ENCODE measurements around the gene SYVN1. TPM values are rescaled to one million over a fixed set of nuclear protein-coding genes. Genes with fewer than 3 reads are reported as not detected.

The SYVN1 gene
- total RNA-seq, 1 donor from 2014 or later, result 57.1 TPM

- H3K36me3 Mint-ChIP-seq (ENCODE audit: unreplicated experiment), result no peaks in the 10 kb centered on the region
- H3K4me1 Mint-ChIP-seq (ENCODE audit: unreplicated experiment), result peaks cover 28% of the 10 kb centered on the region
- no peaks in the 10 kb centered on the region for H3K27me3 Mint-ChIP-seq (ENCODE audit: unreplicated experiment)
- H3K4me3 Mint-ChIP-seq (ENCODE audit: unreplicated experiment), result peak overlapping the region; percentile 86
- H3K27ac Mint-ChIP-seq (ENCODE audit: unreplicated experiment), result peak overlapping the region; percentile 4
- TF ChIP-seq CTCF (IDR thresholded peaks at IDR 0.05), result peak; percentile 97
- DNase-seq (ENCODE audit: extremely low spot score, unreplicated experiment), result no peak
- no peaks in the 10 kb centered on the region for H3K9me3 Mint-ChIP-seq (ENCODE audit: unreplicated experiment)
These were observed 21.6 kb downstream of the SYVN1 start for GRCh38 chr11:65112546-65113360.

- Mint-ChIP-seq H3K27me3 (ENCODE audit: unreplicated experiment) (no peaks in the 10 kb centered on the region), H3K4me1 (ENCODE audit: unreplicated experiment) (peaks cover 28% of the 10 kb centered on the region), H3K36me3 (ENCODE audit: unreplicated experiment) (no peaks in the 10 kb centered on the region), H3K27ac (ENCODE audit: unreplicated experiment) (peak within 1 kb of the TSS; percentile 77), H3K4me3 (ENCODE audit: unreplicated experiment) (peak within 1 kb of the TSS; percentile 86), H3K9me3 (ENCODE audit: unreplicated experiment) (no peaks in the 10 kb centered on the region)
- peak; percentile 96 for DNase-seq (ENCODE audit: extremely low spot score, unreplicated experiment)
- TF ChIP-seq CTCF (IDR thresholded peaks at IDR 0.05), result no peak
These were observed 22.4 kb downstream of the SYVN1 start, which contains the start of gene TM7SF2 for GRCh38 chr11:65111744-65112545. Gene TM7SF2 (plus strand): TSS chr11:65111872. CDS start chr11:65112016, 144 bp downstream.

GRCh38 chr11:65111159-65111743 lies 23.1 kb downstream of the SYVN1 start:
- peaks cover 23% of the 10 kb centered on the region for H3K4me1 Mint-ChIP-seq (ENCODE audit: unreplicated experiment)
- no peaks in the 10 kb centered on the region for H3K27me3 Mint-ChIP-seq (ENCODE audit: unreplicated experiment)
- no peaks in the 10 kb centered on the region for H3K9me3 Mint-ChIP-seq (ENCODE audit: unreplicated experiment)
- no peak for DNase-seq (ENCODE audit: extremely low spot score, unreplicated experiment)
- no peak overlapping the region for H3K27ac Mint-ChIP-seq (ENCODE audit: unreplicated experiment)
- no peaks in the 10 kb centered on the region for H3K36me3 Mint-ChIP-seq (ENCODE audit: unreplicated experiment)
- peak overlapping the region; percentile 86 for H3K4me3 Mint-ChIP-seq (ENCODE audit: unreplicated experiment)
- TF ChIP-seq CTCF (IDR thresholded peaks at IDR 0.05), result no peak

- DNase-seq (ENCODE audit: extremely low spot score, unreplicated experiment), result peak; percentile 97
These were observed 23.9 kb downstream of the SYVN1 start for GRCh38 chr11:65110354-65110861.

More at GRCh38 chr11:65110354-65110861, 23.9 kb downstream of the SYVN1 start:
- H3K27ac Mint-ChIP-seq (ENCODE audit: unreplicated experiment), result no peak overlapping the region
- no peak overlapping the region for H3K4me3 Mint-ChIP-seq (ENCODE audit: unreplicated experiment)
- H3K36me3 Mint-ChIP-seq (ENCODE audit: unreplicated experiment), result no peaks in the 10 kb centered on the region
- peaks cover 23% of the 10 kb centered on the region for H3K4me1 Mint-ChIP-seq (ENCODE audit: unreplicated experiment)
- no peaks in the 10 kb centered on the region for H3K27me3 Mint-ChIP-seq (ENCODE audit: unreplicated experiment)
- TF ChIP-seq CTCF (IDR thresholded peaks at IDR 0.05), result peak; percentile 92
- H3K9me3 Mint-ChIP-seq (ENCODE audit: unreplicated experiment), result no peaks in the 10 kb centered on the region
